ENCODE data around the gene DOCK1.
A peak's percentile ranks its signal among the peaks of the same experiment; 100 is the strongest.

Gene DOCK1

DNA sequence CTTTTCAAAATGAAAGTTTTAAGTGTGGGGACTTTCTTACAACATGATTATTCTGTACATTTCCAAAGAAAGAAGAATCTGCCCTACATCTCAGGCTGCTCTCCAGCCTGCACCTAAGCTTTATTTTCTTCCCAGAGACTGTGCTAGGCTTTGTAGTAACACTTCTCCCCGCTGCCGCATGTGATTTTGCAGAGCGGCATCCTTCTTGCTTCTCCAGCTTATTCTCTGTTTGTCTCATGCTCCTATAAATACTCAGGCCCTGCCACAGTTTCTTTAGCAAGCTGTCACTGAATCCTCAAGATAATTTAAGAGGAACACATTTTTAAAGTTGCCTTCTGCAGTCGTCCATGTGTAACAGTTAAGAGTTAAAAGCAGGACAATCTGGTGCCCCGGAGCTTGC is 237.6 kb downstream of the DOCK1 start:
- no peak for DNase-seq (ENCODE audit: low spot score)

DNA sequence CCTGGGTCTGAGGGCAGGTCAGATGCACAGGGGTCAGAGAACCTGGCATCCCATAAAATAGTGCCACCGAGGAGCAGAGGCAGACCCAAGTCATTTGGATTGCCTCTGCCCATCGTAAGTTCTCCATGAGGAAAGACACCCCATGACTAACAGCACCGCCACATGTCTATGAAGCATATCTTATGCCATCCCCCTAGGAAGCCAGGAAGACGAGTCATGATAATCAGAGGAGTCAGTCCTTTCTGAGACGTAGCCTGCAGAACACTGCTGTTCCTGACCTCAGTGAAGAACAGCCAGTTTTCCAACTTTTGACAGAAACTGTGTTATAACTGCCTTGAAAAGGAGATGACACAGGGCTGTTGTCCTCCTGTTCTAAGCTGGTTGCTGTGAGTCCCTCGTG is 239.9 kb downstream of the DOCK1 start:
- peak; percentile 74 for DNase-seq (ENCODE audit: low spot score)

DNA sequence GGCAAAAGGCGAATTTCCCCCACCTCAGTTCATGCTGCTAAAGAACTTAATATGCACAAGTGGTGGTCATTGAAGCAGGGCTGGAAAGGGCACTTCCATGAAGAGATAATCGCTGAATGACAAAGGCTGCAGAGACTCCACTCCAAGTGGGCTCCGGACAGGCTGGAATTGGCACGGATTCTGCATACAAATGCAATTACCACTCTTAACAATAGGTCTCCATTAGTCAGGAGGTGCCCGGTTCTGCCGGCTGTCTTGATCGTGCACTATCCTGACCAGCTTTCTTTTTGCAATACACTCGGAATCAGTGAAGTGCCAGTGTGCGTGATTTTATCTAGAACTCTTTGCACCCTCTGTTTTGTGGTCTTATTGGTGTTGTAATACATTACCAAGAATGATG is 241.4 kb downstream of the DOCK1 start:
- DNase-seq (ENCODE audit: low spot score): no peak

DNA sequence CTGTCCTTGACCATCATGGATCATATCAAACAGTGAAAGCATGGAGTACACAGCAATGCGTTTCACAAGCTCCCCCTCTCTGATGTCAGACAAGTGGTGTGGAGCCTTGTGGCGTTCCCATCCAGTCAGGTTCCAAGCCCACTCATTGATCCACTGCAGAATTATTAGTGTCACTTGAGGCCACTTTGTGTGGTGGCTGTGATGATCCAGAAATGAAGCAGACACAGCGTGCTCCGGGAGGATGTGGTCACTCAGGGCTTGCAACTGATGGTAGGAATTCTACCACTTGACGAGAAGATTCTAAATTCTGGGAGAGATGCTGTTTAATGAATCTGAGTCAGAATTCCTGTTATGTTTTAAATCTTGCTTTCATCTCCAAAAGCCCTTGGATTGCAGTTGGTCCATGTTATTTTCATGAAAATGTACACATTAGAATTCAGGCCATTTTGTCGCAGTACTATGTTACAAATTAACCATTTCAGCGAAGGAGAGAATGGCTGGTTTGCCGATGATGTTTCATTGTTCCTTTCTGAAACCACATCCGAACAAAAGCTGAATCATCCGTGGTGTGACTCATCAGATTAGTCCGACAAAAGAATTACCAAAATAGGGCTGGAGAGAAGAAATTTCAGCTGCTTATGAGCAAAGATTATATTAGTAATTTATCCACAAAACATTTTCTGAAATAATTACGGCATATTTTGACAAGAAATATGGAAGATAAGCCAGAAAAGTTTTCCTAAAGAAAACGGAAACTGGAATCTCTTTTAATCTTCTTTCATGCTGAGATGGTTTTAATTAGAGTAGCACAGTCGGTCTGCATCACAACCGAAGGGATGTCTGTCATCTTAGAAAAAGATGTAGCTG is 243.1 kb downstream of the DOCK1 start:
- DNase-seq (ENCODE audit: low spot score): peak; percentile 85

DNA sequence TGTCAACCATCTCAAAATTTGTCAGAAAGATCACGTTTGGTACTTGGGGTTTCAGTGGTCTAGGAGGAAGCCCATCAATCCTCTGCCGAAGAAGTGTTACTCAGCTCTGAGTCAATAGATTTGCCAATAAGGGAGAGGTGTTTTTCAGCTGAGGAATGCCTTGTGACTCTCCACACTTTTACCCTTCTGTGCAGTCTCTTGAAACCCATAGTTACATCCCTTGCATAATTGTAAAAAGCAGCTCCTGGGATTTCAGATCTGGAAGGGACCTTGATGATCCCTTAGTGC is 243.6 kb downstream of the DOCK1 start:
- peak; percentile 47 for DNase-seq (ENCODE audit: low spot score)

DNA sequence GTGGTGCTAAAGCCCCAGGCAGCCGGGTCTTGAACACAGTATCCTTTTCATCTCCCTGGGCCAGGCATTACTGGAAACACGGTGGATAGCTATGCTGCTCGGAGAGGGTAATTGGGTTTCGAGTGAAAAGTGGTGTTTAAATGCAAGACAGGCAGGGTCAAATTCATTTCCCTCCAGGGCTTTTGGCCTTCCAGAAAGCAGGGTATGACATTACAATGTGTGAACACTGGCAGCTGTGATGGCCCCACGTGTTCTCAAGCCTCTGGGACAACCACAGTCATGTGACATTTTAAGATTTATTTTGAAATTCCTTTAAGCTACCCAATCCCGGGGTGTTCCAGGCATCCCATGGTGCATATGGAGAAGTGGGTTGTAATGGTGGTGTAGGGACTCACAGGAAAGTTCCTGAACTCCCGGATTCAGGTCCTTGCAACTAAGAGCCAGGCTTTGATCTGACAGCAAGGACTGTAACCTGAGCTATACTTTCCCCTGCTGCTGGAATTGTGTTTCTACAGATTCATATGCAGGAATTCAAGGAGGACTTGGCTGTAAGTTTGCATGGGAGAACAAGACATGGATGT is 244.4 kb downstream of the DOCK1 start:
- DNase-seq (ENCODE audit: low spot score): no peak

DNA sequence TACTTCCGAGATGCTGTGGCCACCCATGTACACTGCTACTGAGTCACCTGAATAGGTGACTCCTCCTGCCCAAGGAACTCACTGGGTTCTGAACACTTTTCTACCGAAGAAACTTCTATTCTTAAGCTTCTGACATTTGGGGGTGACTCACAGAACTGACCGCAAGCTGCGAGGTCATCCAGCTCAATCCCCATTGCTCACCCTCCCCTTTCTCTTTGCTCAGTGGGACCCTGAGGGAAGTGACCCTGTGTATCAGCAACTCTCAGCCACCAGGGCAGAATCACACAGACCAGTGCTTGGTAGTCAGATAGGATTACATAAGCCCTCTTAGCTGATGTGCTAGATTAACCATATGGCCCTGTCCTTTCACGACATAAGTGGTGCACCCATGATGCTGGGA is 244.9 kb downstream of the DOCK1 start:
- DNase-seq (ENCODE audit: low spot score): no peak

DNA sequence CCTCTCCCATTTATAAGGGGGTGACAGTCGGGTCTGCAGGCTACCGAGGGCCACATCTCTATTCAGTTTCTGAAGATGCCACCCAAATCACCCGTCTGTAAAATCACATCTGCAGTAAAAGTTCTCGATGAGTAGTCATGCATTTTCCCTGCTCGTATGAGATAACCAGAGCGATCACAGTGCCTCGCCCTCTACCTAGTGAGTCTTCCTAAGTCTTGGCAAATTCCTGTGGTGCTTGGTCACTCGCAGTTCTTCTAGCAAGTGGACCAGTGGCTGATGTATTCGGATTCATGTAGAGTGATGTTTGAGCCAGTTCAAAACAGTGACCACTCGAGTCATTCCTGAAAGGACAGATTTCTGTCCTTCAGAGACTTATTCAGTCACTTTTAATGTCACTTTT is 246.3 kb downstream of the DOCK1 start:
- no peak for DNase-seq (ENCODE audit: low spot score)

DNA sequence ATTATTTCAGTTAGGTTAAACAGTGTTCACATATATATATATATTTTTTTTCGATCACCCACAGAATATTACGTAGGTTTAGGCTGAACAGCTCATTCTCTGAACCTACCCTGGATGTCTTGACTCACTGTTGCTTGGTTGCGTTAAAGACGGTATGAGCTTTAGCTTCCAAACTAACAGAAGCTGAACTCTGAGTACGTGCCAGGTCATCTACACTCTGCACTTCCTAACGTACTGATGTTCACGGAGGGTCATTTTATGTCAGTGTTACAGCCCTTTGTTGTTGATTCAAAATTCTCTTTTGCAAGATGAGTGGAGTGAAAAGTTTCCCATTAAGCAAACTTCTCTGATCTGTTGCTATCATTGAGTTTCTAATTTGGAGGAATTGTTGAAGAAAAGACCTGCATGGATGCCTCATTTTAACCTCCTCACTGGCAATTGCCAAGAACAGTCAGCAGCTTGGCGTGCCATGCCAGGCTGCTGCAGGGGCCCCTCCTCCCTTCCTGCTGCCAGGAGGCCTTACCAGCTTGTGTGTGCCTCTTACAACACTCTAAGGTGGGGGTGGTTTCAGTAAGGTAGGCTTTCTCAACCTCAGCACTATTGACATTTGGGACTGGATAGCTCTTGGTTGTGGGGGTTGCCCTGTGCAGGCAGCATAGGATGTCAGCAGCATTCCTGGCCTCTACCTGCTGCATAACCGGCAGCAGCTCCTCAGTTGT is 246.9 kb downstream of the DOCK1 start:
- DNase-seq (ENCODE audit: low spot score): no peak

DNA sequence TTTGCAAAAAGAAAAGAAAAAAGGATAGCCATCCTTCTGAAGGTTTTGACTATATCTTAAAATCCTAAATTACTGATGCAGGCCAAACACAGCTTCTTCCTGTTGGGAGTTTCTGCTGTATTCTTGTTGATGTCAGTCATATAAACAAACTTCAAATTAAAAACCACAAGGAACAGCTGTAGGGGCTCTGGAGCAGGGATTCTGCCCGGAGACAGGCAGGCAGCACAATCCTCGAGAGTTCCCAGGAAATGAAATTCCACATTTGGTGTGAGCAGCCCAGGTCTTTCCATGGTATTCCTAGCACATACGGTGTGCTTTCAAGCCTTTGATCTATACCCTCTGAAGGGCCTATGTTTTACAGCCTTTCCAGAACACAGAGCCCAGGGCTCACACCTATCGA is 248.0 kb downstream of the DOCK1 start:
- no peak for DNase-seq (ENCODE audit: low spot score)

DNA sequence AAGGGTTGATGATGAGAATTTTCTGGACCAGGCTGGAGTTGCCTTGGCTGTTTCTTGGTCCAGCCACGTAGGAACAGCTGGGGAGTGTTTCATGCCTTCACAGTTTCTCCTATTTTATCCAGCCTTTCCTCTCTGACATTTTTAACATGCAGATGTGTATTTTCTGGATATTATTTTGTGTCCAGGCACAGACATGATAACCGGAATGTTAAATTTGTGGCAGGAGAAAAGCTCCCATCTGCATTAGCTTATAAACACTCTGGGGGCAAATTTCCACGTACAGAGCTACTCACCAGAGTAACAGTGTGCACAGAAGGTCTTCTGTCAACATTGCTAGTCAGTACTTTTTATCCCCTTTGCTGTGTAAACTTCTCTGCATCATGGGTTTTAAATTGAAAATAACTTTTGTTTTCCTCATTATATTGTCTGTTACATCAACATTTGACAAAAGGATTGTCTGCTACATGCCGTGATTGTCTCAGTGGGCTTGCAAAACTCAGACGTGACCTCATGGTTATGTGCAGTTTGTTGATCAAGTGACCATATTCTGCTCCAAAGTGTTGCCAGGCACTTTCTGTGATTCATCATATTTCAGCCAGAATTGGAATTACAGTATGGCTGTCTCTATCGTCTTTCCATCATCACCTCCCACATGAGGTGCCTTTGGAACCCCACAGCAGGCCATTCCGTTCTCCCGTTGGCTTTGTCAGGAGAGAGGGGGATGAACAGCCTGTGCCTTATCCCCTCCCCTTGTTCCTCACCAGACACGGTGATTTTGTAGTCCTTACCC is 249.8 kb downstream of the DOCK1 start:
- no peak for DNase-seq (ENCODE audit: low spot score)

DNA sequence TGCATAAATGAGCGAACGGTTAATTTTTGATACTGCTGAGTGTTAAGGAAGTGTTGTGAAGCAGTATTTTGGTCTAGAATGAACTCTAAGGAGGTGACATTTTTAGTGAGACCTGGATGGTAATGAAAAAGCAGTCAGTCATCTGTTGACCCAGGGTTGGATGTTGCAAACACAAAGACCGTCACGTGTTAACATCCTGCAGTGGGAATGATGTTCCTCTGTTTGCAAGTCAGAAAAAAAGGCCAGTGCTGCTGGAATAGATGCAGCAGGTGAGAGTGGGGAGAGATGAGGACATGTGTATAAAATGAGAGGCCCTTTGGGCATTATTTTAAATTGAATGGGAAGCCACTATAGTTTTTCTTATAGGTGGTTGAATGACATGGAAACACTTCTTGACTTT is 251.9 kb downstream of the DOCK1 start:
- no peak for DNase-seq (ENCODE audit: low spot score)

DNA sequence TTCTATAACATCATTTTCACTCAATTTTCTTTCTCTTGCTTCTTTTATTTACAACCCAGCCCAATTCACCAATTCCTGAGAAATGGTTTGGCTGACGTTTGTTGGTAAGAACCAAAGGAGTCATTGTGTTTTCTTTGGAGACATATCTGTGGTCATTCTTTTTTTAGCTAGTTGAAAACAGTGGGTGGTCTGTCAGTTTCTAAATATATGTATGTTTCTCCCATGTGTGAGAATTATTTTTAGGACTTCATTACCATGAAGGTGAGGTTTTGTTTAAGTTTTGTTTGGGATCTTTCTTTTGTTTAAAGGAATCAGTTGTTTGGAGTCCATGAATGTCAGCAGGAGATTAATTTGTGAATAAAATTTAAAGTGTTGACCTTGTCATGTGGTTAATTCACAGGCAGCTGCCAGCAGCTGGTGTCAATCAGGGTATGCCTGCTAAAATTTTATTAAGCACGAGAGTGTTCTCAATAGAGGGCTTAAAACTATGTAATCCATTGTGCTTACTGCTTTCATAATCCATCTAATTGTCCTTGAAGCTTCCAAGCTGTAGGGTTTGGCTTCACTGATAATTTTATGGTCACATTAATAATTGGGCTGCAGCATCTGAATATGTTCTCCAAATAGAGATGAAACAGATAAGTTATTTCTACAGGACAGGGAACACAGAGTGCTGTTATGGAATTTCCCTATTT is 252.4 kb downstream of the DOCK1 start:
- no peak for DNase-seq (ENCODE audit: low spot score)

DNA sequence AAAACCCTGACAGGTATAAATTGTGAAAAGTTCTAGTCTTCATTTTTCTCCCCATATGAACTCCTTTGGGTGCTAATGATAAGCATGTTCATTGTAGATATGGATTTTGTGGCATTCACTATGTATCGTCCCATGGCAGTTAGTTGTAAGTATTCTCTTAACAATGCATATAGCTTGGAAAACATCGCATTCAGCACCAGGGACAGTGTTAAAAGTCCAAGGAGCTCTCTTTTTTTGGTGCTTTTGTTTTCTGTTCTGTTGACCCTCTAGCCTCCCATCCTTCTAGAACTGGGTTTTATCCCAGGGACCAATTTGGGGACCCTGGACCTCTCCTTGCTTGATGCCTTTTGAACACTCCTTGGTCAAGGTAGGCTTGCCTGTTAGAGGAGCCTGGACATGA is 253.4 kb downstream of the DOCK1 start:
- no peak for DNase-seq (ENCODE audit: low spot score)

DNA sequence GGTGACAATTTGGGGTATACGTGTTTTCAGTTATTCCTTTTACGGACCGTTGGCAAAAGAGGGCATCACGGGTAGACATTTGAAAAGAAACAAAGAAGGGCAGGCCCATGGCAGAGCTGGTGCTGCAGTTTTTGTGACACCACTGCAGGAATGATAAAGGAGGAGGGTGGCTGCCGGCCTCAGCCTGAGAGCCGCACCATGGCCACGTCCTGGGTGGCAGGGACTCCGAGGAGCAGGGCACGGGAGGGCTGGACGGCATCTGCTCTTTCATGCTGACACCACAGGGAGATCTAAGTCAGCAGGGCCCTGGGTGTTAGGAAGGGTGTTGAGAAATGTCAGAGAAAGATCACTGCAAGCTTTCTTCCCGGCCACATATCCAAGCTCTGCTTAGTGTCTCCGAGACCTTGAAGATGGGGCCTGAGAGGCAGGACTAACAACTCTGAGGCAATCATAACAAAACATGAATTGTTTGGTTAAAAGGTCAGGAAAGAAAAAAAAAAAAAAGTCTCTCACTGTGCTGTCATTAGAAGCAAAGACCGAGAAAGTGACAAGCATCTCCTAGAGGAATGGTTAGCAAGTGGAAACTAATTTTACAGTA is 254.5 kb downstream of the DOCK1 start:
- no peak for DNase-seq (ENCODE audit: low spot score)

DNA sequence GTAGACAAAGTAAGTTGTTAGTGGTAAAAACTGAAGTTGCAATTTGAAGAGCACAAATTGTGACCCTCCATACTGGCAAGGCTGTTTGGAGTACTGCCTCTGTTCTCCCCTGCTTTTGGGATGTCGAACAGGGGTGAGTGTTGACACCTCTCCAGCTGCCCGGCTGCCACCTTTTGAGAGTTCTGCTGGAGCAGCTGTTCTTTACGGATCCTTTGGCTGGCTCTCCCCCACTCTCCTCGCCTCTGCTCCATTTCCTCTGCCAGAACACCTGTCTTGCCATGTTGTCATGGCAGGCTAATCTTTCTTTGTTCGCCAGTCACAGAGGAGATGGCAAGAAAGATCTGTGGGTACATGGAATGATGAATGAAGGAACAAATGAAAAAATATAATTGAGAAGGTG is 256.3 kb downstream of the DOCK1 start:
- DNase-seq (ENCODE audit: low spot score): no peak

DNA sequence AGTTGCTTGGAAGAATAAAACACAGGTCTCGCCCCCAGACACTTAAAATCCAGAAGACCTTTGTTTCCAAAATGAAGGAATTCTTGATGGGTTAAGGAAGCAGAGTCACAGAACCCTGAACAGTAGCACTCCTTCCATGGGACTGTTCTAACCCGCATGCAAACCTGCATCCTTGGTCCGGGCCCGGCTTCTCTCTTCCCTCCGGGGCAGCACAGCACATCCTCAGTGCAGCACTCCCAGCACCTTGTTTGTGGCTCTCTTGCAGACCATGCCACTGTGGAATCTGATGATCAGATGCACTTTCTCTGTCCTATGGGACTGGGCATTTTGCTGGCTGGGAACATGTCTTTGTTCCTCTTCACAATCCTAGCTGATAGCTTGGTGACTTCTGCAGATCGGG is 257.6 kb downstream of the DOCK1 start:
- DNase-seq (ENCODE audit: low spot score): no peak

DNA sequence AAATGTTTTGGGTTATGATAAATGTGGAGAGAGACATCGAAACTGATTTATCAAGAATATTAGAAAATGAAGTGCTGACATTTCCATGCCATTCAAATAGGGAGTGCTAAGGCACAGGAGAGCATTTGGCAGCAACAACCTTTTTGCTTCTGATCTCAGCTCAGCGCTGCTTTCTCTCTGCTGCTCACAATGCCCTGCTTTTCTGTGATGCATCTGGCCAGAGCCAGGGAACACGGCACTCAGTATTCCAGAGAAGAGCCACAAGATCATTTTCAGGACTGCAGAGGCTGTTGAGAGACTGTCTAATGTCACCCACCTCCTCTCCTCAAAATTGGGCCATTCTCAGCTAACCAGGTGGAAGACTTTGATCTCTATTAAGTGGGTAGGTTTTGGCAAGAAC is 263.0 kb downstream of the DOCK1 start:
- DNase-seq (ENCODE audit: low spot score): no peak

DNA sequence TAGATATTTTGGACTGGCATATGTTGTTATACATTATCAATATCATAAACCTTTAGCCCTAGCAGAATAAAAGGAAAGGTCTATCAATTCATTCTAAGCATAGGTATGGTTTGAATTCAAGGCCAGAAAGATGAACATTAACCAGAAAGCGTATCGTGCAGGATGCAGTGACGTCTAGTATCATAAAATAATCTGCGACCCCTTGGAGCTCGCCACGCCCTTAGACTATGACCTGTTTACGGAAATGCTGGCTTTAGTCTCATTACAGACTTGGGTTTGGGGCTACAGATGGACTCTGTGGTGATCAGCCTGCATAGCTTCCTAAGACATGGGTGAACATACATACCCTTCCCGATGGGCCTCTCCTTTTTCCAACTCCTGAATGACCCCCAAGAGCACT is 269.6 kb downstream of the DOCK1 start:
- no peak for DNase-seq (ENCODE audit: low spot score)

DNA sequence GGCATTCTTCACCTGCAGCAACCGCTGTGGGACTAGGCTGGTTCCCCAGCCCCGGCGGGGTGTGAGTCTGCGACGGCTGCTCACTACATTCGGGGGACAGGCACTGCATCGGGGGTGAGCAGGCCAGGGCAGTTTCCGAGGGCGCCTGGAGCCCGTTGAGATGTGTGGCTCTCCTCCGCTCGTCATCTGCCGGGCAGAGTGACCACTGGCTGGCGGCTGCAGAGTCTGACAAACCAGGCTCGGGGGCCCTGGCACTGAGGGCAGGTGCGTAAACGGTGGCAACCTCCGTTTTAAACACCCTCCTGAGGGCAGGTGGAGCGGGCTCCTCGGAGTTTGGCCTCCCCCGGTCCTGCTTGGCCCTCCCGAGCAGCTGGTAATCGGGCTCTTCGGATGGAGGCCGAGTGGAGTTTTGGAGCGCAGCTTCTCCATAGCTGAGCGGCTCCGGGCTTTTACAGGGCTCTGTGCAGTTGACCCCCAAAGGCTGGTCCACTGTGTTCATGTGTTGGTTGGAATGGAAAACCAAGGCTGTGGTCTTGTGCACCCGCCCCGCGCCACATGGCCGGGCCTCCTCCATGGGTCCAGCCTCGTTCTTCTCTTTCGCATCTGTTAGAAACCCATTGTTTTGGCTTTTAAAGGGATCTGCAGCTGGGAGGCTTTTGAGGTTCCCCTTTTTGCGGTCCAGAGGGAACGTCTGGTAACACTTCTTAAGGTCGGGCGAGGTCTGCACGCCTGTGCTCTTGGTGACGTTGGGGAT is 270.3 kb downstream of the DOCK1 start:
- DNase-seq (ENCODE audit: low spot score): no peak

DNA sequence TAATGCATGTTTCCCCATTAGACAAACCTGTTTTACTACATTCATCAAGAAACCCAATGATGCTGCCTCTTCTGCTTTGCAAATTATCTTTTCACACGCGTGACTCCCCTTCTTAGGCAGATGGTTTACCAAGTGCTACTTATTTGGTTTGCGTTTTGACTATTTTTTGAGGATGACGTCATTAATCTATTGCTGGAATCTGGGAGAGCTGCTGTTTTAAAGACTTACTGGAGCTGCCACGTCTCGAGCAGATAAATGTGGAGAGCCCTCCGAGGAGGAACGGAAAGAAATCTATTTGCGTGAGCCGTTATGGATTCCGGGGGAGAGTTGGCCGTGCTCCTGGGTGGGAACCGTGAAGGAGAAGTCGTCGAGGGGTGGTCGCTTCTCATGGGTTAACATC is 271.4 kb downstream of the DOCK1 start:
- DNase-seq (ENCODE audit: low spot score): no peak

Data from kidney capillary endothelial cell (primary cell).